HG02642 (cell line): ENCODE results near the gene PAX6.

Experiments
- ATAC-seq: cut with Tn5 transposase; IDR thresholded peaks from one replicate; pipeline ENCODE4 v1.9.1; 2021; ENCODE audit warnings: mild to moderate bottlenecking; ENCODE audit not compliant: unreplicated experiment, poor library complexity

PAX6 gene

GRCh38 chr11:31809857-31810778 is 1.0 kb downstream of the PAX6 start:
- no peak for ATAC-seq

GRCh38 chr11:31809541-31809856 is 1.6 kb downstream of the PAX6 start:
- ATAC-seq: no peak

- ATAC-seq: no peak
Measured at GRCh38 chr11:31808721-31809540, 2.2 kb downstream of the PAX6 start.

GRCh38 chr11:31807799-31808667 is 3.1 kb downstream of the PAX6 start:
- ATAC-seq: no peak

- ATAC-seq: no peak
Measured at GRCh38 chr11:31806928-31807798, 4.0 kb downstream of the PAX6 start.

GRCh38 chr11:31806186-31806927 is 4.8 kb downstream of the PAX6 start:
- ATAC-seq: no peak

- no peak for ATAC-seq
Measured at GRCh38 chr11:31805629-31806185, 5.4 kb downstream of the PAX6 start.

- ATAC-seq: no peak
Measured at GRCh38 chr11:31805037-31805628, 6.0 kb downstream of the PAX6 start.

GRCh38 chr11:31804312-31805036 is 6.6 kb downstream of the PAX6 start:
- ATAC-seq: no peak

- ATAC-seq: no peak
Measured at GRCh38 chr11:31803813-31804311, 7.3 kb downstream of the PAX6 start.

GRCh38 chr11:31802990-31803812 is 7.9 kb downstream of the PAX6 start:
- ATAC-seq: no peak

- no peak for ATAC-seq
Measured at GRCh38 chr11:31802609-31802989, 8.5 kb downstream of the PAX6 start.

GRCh38 chr11:31802000-31802551 is 9.0 kb downstream of the PAX6 start:
- ATAC-seq: no peak

GRCh38 chr11:31801298-31801702 is 9.8 kb downstream of the PAX6 start:
- ATAC-seq: no peak

- ATAC-seq: no peak
Measured at GRCh38 chr11:31800398-31801265, 10.5 kb downstream of the PAX6 start.
